CD4-positive, alpha-beta T cell (primary cell): ENCODE measurements around the gene GALNT2. TPM values are rescaled to one million over a fixed set of nuclear protein-coding genes. Genes with fewer than 3 reads are reported as not detected.

ENCODE experiments used
- ATAC-seq: fragments of 200-7000 bp; cut with Tn5 transposase; one replicate; pipeline ENCODE4 v1.10.0; 2022; ENCODE audit warnings: mild to moderate bottlenecking; ENCODE audit not compliant: poor library complexity
- CTCF ChIA-PET: fragments of 350-600 bp; sonication (Branson Sonifier 250); formaldehyde crosslinking; loops from one replicate; lab custom pipeline; 2021; ENCODE audit warnings: antibody characterized with exemption, inconsistent platforms; lab: Charles Lee
- POLR2A ChIA-PET: fragments of 350-600 bp; sonication (Branson Sonifier 250); formaldehyde crosslinking; loops from one replicate; lab custom pipeline; 2021; ENCODE audit warnings: antibody characterized with exemption, inconsistent platforms; lab: Charles Lee
- DNase-seq, 14 experiments: peaks; one replicate each; pipeline ENCODE4 v3.0.0-alpha.2; 2013 to 2020; ENCODE audit warnings: mixed read lengths in 2 of 14
- H3K27ac ChIP-seq, 2 donors: one replicate each; pipeline versions ENCODE4 v1.5.1 to v1.7.0; 2013; ENCODE audit warnings: low read length in 2 of 2, low read depth in 1 of 2, mild to moderate bottlenecking in 1 of 2
- H3K27me3 ChIP-seq, 2 experiments: 1 replicate in 1 of 2; 2 replicates in 1 of 2; pipeline versions ENCODE4 v1.6.1 to v1.7.0; 2013; ENCODE audit warnings: low read length in 2 of 2, control low read depth in 1 of 2, mild to moderate bottlenecking in 1 of 2, moderate library complexity in 1 of 2; ENCODE audit not compliant: insufficient read depth in 2 of 2, control insufficient read depth in 1 of 2
- H3K36me3 ChIP-seq: one replicate; pipeline ENCODE4 v1.6.1; 2013; ENCODE audit warnings: low read length, control low read depth; ENCODE audit not compliant: insufficient read depth
- H3K4me1 ChIP-seq: one replicate; pipeline ENCODE4 v1.6.1; 2013; ENCODE audit warnings: low read length, control low read depth; ENCODE audit not compliant: insufficient read depth
- H3K4me3 ChIP-seq: one replicate; pipeline ENCODE4 v1.5.1; 2013; ENCODE audit warnings: mild to moderate bottlenecking, low read length, moderate library complexity
- H3K9me3 ChIP-seq, 2 experiments: 1 replicate in 1 of 2; 2 replicates in 1 of 2; pipeline versions ENCODE4 v1.6.1 to v1.7.0; 2013; ENCODE audit warnings: low read length in 2 of 2, mild to moderate bottlenecking in 2 of 2, control low read depth in 1 of 2, moderate library complexity in 1 of 2; ENCODE audit not compliant: control insufficient read depth in 1 of 2, insufficient read depth in 1 of 2
- H3K27ac Mint-ChIP-seq: one replicate; pipeline ENCODE4 v1.8.0; 2020; ENCODE audit warnings: mixed read lengths
- H3K27me3 Mint-ChIP-seq: one replicate; pipeline ENCODE4 v1.8.0; 2021; ENCODE audit warnings: mixed read lengths
- H3K36me3 Mint-ChIP-seq: one replicate; pipeline ENCODE4 v1.8.0; 2021; ENCODE audit warnings: low read depth, mixed read lengths
- H3K4me1 Mint-ChIP-seq: one replicate; pipeline ENCODE4 v1.8.0; 2021; ENCODE audit warnings: low read depth, mixed read lengths
- H3K4me3 Mint-ChIP-seq: one replicate; pipeline ENCODE4 v1.8.0; 2020; ENCODE audit warnings: mild to moderate bottlenecking, mixed read lengths
- H3K9me3 Mint-ChIP-seq: one replicate; pipeline ENCODE4 v1.8.0; 2020; ENCODE audit warnings: mixed read lengths
- CTCF ChIP-seq: fragments of 200-600 bp; IDR thresholded peaks from one replicate; pipeline ENCODE4 v1.8.0; 2022; ENCODE audit warnings: antibody characterized with exemption, mild to moderate bottlenecking
- intact Hi-C, 2 experiments: fragments of 100-400 bp; cut with DNase I in 1 of 2; cut with micrococcal nuclease in 1 of 2; formaldehyde crosslinking; loops; one replicate each; pipeline versions ENCODE4 v1.15.1 to v1.9.0; 2023 to 2025; cut with DNase I, micrococcal nuclease
- total RNA-seq, 174 experiments: library from RNA in 2 of 174; stranded (reverse) in 2 of 174; gene quantifications; one replicate each; pipeline ENCODE4 v1.2.3 and lab custom pipeline; 2021 to 2026

GALNT2 gene
- total RNA-seq, 2 experiments from 2014 or later: 11.0 to 11.4 TPM

GRCh38 chr1:230199554-230199953 lies 132.5 kb downstream of the GALNT2 start:
- Mint-ChIP-seq H3K4me1 (no peaks in the 10 kb centered on the region), H3K9me3 (no peaks in the 10 kb centered on the region), H3K36me3 (peaks cover 29% of the 10 kb centered on the region), H3K27me3 (no peaks in the 10 kb centered on the region), H3K27ac (no peak overlapping the region), H3K4me3 (no peak overlapping the region)
- ChIA-PET CTCF (no interaction called here), POLR2A (no interaction called here)
- intact Hi-C loops: no loop called here
- peaks cover 3% of the 10 kb centered on the region for H3K36me3 ChIP-seq
- no peaks in the 10 kb centered on the region for H3K4me1 ChIP-seq
- DNase-seq (no peak), ATAC-seq (no peak)
- no peaks in the 10 kb centered on the region for H3K9me3 ChIP-seq
- TF ChIP-seq CTCF: no peak
- H3K27me3 ChIP-seq: no peaks in the 10 kb centered on the region
- no peak overlapping the region for H3K4me3 ChIP-seq
- no peak overlapping the region for H3K27ac ChIP-seq

- no peaks in the 10 kb centered on the region for H3K9me3 Mint-ChIP-seq
- H3K36me3 Mint-ChIP-seq: peaks cover 36% of the 10 kb centered on the region
- ChIA-PET CTCF (no interaction called here), POLR2A (no interaction called here)
- DNase-seq (no peak), ATAC-seq (no peak)
- H3K4me3 Mint-ChIP-seq: no peak overlapping the region
- H3K27ac ChIP-seq: no peak overlapping the region
- no peaks in the 10 kb centered on the region for H3K4me1 ChIP-seq
- no peaks in the 10 kb centered on the region for H3K9me3 ChIP-seq
- H3K27me3 ChIP-seq: no peaks in the 10 kb centered on the region
- no peaks in the 10 kb centered on the region for H3K4me1 Mint-ChIP-seq
- H3K4me3 ChIP-seq: no peak overlapping the region
- intact Hi-C loops: no loop called here
- H3K36me3 ChIP-seq: peaks cover 9% of the 10 kb centered on the region
- H3K27me3 Mint-ChIP-seq: no peaks in the 10 kb centered on the region
- no peak for TF ChIP-seq CTCF
- no peak overlapping the region for H3K27ac Mint-ChIP-seq
These were observed 133.2 kb downstream of the GALNT2 start for GRCh38 chr1:230200276-230200675.

- ATAC-seq: no peak
- Mint-ChIP-seq H3K27me3 (no peaks in the 10 kb centered on the region), H3K4me1 (no peaks in the 10 kb centered on the region), H3K27ac (no peak overlapping the region), H3K36me3 (peaks cover 45% of the 10 kb centered on the region), H3K4me3 (no peak overlapping the region), H3K9me3 (no peaks in the 10 kb centered on the region)
- H3K36me3 ChIP-seq: peaks cover 16% of the 10 kb centered on the region
- H3K4me1 ChIP-seq: no peaks in the 10 kb centered on the region
- no peak for DNase-seq
- ChIA-PET CTCF (no interaction called here), POLR2A (no interaction called here)
- TF ChIP-seq CTCF: no peak
- no peak overlapping the region for H3K4me3 ChIP-seq
- H3K9me3 ChIP-seq: no peaks in the 10 kb centered on the region
- H3K27ac ChIP-seq: no peak overlapping the region
- intact Hi-C loops: no loop called here
- no peaks in the 10 kb centered on the region for H3K27me3 ChIP-seq
These were observed 134.4 kb downstream of the GALNT2 start for GRCh38 chr1:230201445-230201844.
